PFSK-1 (cell line): ENCODE measurements around the gene PYGO2.

Source experiments
- FOXP2 ChIP-seq: optimal IDR thresholded peaks from 2 replicates; pipeline ENCODE3; 2011; ENCODE audit warnings: borderline replicate concordance, control low read depth, inconsistent platforms; ENCODE audit not compliant: insufficient read depth; ENCODE audit errors: extremely low read length, extremely low read depth
- POLR2AphosphoS5 ChIP-seq: IDR thresholded peaks from 2 replicates; pipeline ENCODE4 v1.6.1; 2012; ENCODE audit warnings: low read depth, mild to moderate bottlenecking, control low read depth, low read length, moderate library complexity
- SIN3A ChIP-seq: IDR thresholded peaks from 2 replicates; pipeline ENCODE4 v1.6.1; 2012; ENCODE audit warnings: mild to moderate bottlenecking, low read length, moderate library complexity, borderline replicate concordance; ENCODE audit not compliant: insufficient read depth
- TAF1 ChIP-seq: IDR thresholded peaks from 2 replicates; pipeline ENCODE4 v1.6.1; 2012; ENCODE audit warnings: low read length, control low read depth, borderline replicate concordance; ENCODE audit not compliant: insufficient read depth
- TF ChIP-seq, protein P1 (sequence below), 2 experiments: IDR thresholded peaks; 2 replicates each; pipeline versions ENCODE4 v1.6.1 to v1.8.0; 2011 to 2012; ENCODE audit warnings: low read depth in 2 of 2, low read length in 2 of 2, control low read depth in 1 of 2, inconsistent platforms in 1 of 2, mild to moderate bottlenecking in 1 of 2, moderate library complexity in 1 of 2; ENCODE audit not compliant: insufficient read depth in 1 of 2

PYGO2 gene

GRCh38 chr1:154937085-154937987 is 24.2 kb downstream of the PYGO2 start:
- TF ChIP-seq TAF1 (0 out of 2 replicates have a peak, but pooled peaks have one; percentile 31), POLR2AphosphoS5 (peak; percentile 81), SIN3A (peak; percentile 89; the same call in 1 of the 2 replicates), FOXP2 (peak; percentile 80)
- TF ChIP-seq, protein P1, sequence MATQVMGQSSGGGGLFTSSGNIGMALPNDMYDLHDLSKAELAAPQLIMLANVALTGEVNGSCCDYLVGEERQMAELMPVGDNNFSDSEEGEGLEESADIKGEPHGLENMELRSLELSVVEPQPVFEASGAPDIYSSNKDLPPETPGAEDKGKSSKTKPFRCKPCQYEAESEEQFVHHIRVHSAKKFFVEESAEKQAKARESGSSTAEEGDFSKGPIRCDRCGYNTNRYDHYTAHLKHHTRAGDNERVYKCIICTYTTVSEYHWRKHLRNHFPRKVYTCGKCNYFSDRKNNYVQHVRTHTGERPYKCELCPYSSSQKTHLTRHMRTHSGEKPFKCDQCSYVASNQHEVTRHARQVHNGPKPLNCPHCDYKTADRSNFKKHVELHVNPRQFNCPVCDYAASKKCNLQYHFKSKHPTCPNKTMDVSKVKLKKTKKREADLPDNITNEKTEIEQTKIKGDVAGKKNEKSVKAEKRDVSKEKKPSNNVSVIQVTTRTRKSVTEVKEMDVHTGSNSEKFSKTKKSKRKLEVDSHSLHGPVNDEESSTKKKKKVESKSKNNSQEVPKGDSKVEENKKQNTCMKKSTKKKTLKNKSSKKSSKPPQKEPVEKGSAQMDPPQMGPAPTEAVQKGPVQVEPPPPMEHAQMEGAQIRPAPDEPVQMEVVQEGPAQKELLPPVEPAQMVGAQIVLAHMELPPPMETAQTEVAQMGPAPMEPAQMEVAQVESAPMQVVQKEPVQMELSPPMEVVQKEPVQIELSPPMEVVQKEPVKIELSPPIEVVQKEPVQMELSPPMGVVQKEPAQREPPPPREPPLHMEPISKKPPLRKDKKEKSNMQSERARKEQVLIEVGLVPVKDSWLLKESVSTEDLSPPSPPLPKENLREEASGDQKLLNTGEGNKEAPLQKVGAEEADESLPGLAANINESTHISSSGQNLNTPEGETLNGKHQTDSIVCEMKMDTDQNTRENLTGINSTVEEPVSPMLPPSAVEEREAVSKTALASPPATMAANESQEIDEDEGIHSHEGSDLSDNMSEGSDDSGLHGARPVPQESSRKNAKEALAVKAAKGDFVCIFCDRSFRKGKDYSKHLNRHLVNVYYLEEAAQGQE (IDR thresholded peaks at IDR 0.05; ENCODE audit: insufficient read depth in 1 of 2, low read depth in 2 of 2, low read length in 2 of 2), result no peak

- TF ChIP-seq SIN3A (no peak), FOXP2 (peak; percentile 80), POLR2AphosphoS5 (peak; percentile 36)
Measured at GRCh38 chr1:154936555-154937084, 25.0 kb downstream of the PYGO2 start, which contains the start of gene PMVK. Gene PMVK, minus strand, starts transcription at chr1:154936719. Its CDS starts 34 bp downstream, at chr1:154936685.

- TF ChIP-seq TAF1 (no peak), FOXP2 (no peak), POLR2AphosphoS5 (no peak), SIN3A (no peak)
- TF ChIP-seq, protein P1 (IDR thresholded peaks at IDR 0.05; ENCODE audit: insufficient read depth in 1 of 2, low read depth in 2 of 2, low read length in 2 of 2), result no peak
Measured at GRCh38 chr1:154935749-154936554, 25.6 kb downstream of the PYGO2 start.

DNA sequence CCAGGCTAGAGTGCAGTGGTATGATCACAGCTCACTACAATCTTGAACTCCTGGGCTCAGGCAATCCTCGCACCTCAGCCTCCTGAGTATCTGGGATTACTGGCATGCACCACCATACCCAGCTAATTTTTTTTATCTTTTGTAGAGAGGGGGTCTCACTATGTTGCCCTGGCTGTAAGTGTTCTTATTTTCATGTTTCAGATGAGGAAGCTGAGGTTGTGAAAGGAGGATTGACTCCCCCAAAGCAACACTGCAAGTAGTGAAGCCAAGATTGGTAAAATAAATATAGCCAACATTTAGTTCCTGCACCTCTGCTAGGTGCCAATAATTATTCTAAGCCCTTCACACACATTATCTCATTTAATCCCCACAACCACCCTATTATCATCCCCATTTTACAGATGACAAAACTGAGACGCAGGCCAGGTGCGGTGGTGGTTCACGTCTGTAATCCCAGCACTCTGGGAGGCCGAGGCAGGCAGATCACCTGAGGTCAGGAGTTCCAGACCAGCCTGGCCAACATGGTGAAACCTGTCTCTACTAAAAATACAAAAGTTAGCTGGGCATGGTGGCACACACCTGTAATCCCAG is 27.1 kb downstream of the PYGO2 start:
- TF ChIP-seq SIN3A (no peak), TAF1 (no peak), POLR2AphosphoS5 (no peak), FOXP2 (no peak)
- TF ChIP-seq, protein P1 (IDR thresholded peaks at IDR 0.05; ENCODE audit: insufficient read depth in 1 of 2, low read depth in 2 of 2, low read length in 2 of 2), result no peak

DNA sequence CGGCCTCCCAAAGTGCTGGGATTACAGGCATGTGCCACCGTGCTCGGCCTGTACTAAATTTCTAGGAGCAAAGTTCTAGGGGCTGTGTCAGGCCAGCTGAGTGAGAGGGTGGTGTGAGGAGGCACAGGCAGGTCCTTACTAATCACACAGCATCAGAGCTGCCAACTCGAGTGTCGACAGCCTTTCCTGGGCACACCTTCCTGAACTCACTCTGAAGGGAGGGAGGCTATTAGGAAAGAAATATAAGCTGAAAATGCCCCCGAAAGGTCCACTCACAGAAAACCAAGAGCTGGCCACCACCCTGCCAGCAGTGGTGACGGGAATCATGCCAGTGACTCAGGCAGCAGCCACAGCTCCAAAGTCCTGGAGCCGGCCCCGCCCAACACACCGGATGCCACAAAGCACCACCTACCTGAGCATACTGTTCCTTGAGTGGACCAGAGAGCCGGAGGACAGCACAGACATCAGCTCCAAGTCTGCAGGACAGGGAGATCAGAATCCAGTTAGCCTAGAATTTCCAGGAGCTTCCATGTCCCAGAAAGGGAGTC is 29.6 kb downstream of the PYGO2 start:
- TF ChIP-seq POLR2AphosphoS5, result no peak
- no peak for TF ChIP-seq FOXP2
- no peak for TF ChIP-seq SIN3A
- TF ChIP-seq, protein P1 (IDR thresholded peaks at IDR 0.05; ENCODE audit: insufficient read depth in 1 of 2, low read depth in 2 of 2, low read length in 2 of 2), result no peak
- TF ChIP-seq TAF1, result no peak
